ENCODE data around the gene SERPING1. TPM values are rescaled to one million over a fixed set of nuclear protein-coding genes. Genes with fewer than 3 reads are reported as not detected.

The SERPING1 gene
- total RNA-seq, 1 donor from 2014 or later: 347 TPM

- no peak for DNase-seq (ENCODE audit: low spot score)
- peaks cover 6% of the 10 kb centered on the region for H3K36me3 Mint-ChIP-seq (ENCODE audit: low read depth, unreplicated experiment)
- H3K9me3 Mint-ChIP-seq (ENCODE audit: unreplicated experiment): no peaks in the 10 kb centered on the region
- peaks cover 84% of the 10 kb centered on the region for H3K4me1 Mint-ChIP-seq (ENCODE audit: unreplicated experiment)
- H3K4me3 Mint-ChIP-seq (ENCODE audit: unreplicated experiment): peak overlapping the region; percentile 79
- H3K27me3 Mint-ChIP-seq (ENCODE audit: unreplicated experiment): peaks cover 35% of the 10 kb centered on the region
- TF ChIP-seq CTCF (IDR thresholded peaks at IDR 0.05; ENCODE audit: unreplicated experiment): no peak
- peak overlapping the region; percentile 78 for H3K27ac Mint-ChIP-seq (ENCODE audit: unreplicated experiment)
These were observed 48.8 kb downstream of the SERPING1 start for GRCh38 chr11:57646194-57646798.

- peaks cover 80% of the 10 kb centered on the region for H3K4me1 Mint-ChIP-seq (ENCODE audit: unreplicated experiment)
- no peak for DNase-seq (ENCODE audit: low spot score)
- H3K36me3 Mint-ChIP-seq (ENCODE audit: low read depth, unreplicated experiment): peaks cover 3% of the 10 kb centered on the region
- H3K4me3 Mint-ChIP-seq (ENCODE audit: unreplicated experiment): no peak overlapping the region
- H3K27me3 Mint-ChIP-seq (ENCODE audit: unreplicated experiment): peaks cover 34% of the 10 kb centered on the region
- no peaks in the 10 kb centered on the region for H3K9me3 Mint-ChIP-seq (ENCODE audit: unreplicated experiment)
- TF ChIP-seq CTCF (IDR thresholded peaks at IDR 0.05; ENCODE audit: unreplicated experiment): no peak
- H3K27ac Mint-ChIP-seq (ENCODE audit: unreplicated experiment): no peak overlapping the region
These were observed 49.4 kb downstream of the SERPING1 start for GRCh38 chr11:57646799-57647303.

- H3K4me1 Mint-ChIP-seq (ENCODE audit: unreplicated experiment): peaks cover 77% of the 10 kb centered on the region
- H3K27ac Mint-ChIP-seq (ENCODE audit: unreplicated experiment): no peak overlapping the region
- peaks cover 3% of the 10 kb centered on the region for H3K36me3 Mint-ChIP-seq (ENCODE audit: low read depth, unreplicated experiment)
- H3K4me3 Mint-ChIP-seq (ENCODE audit: unreplicated experiment): no peak overlapping the region
- no peak for DNase-seq (ENCODE audit: low spot score)
- no peak for TF ChIP-seq CTCF (IDR thresholded peaks at IDR 0.05; ENCODE audit: unreplicated experiment)
- peaks cover 33% of the 10 kb centered on the region for H3K27me3 Mint-ChIP-seq (ENCODE audit: unreplicated experiment)
- no peaks in the 10 kb centered on the region for H3K9me3 Mint-ChIP-seq (ENCODE audit: unreplicated experiment)
These were observed 49.9 kb downstream of the SERPING1 start for GRCh38 chr11:57647372-57647771.

GRCh38 chr11:57647960-57648800, 50.7 kb downstream of the SERPING1 start:
- H3K36me3 Mint-ChIP-seq (ENCODE audit: low read depth, unreplicated experiment): peaks cover 3% of the 10 kb centered on the region
- no peak for DNase-seq (ENCODE audit: low spot score)
- TF ChIP-seq CTCF (IDR thresholded peaks at IDR 0.05; ENCODE audit: unreplicated experiment): no peak
- peaks cover 75% of the 10 kb centered on the region for H3K4me1 Mint-ChIP-seq (ENCODE audit: unreplicated experiment)
- no peaks in the 10 kb centered on the region for H3K9me3 Mint-ChIP-seq (ENCODE audit: unreplicated experiment)
- peaks cover 33% of the 10 kb centered on the region for H3K27me3 Mint-ChIP-seq (ENCODE audit: unreplicated experiment)
- H3K27ac Mint-ChIP-seq (ENCODE audit: unreplicated experiment): peak overlapping the region; percentile 42
- peak overlapping the region; percentile 77 for H3K4me3 Mint-ChIP-seq (ENCODE audit: unreplicated experiment)

Measured in endothelial cell (in vitro differentiated cells).